Measurements from ENCODE around the gene MARK2.
A peak's percentile ranks its signal among the peaks of the same experiment; 100 is the strongest.
"Not testable (repeated sequence)": the region's sequence is repeated elsewhere in the genome, so short reads cannot be mapped to it uniquely, and the experiment has no call there.

The MARK2 gene

GRCh38 chr11:63838678-63839507 is at the start of gene MARK2:
TSS of gene MARK2 (plus strand) at chr11:63839110. CDS start at chr11:63839507, 397 bp downstream.
- peak; percentile 99 to 100 for DNase-seq

GRCh38 chr11:63791495-63792167 is 47.3 kb upstream of the MARK2 start:
- no peak for DNase-seq

GRCh38 chr11:63793161-63793560 is 45.7 kb upstream of the MARK2 start:
- no peak for DNase-seq

- no peak for DNase-seq
These were observed 43.8 kb upstream of the MARK2 start for GRCh38 chr11:63795066-63795465.

GRCh38 chr11:63800921-63801320 is 38.0 kb upstream of the MARK2 start:
- no peak for DNase-seq

- DNase-seq, result peak in 1 of 2 experiments; percentile 21
These were observed 36.1 kb upstream of the MARK2 start for GRCh38 chr11:63802637-63803414.

- peak; percentile 72 to 76 for DNase-seq
These were observed 34.7 kb upstream of the MARK2 start for GRCh38 chr11:63804259-63804658.

GRCh38 chr11:63805844-63806415 is 33.0 kb upstream of the MARK2 start:
- no peak for DNase-seq

GRCh38 chr11:63810383-63810782 is 28.5 kb upstream of the MARK2 start:
- not testable (repeated sequence) for DNase-seq

GRCh38 chr11:63811522-63811921 is 27.4 kb upstream of the MARK2 start:
- no peak for DNase-seq

GRCh38 chr11:63813035-63813562 is 25.8 kb upstream of the MARK2 start, which contains the start of gene SPINDOC:
TSS of gene SPINDOC (plus strand) at chr11:63813456. CDS start at chr11:63813687, 231 bp downstream.
- DNase-seq, result peak; percentile 37 to 93

GRCh38 chr11:63813563-63814382 is 25.1 kb upstream of the MARK2 start:
- DNase-seq, result peak; percentile 36 to 82

GRCh38 chr11:63814383-63814736 is 24.6 kb upstream of the MARK2 start:
- peak; percentile 89 to 94 for DNase-seq

- DNase-seq, result no peak
These were observed 22.7 kb upstream of the MARK2 start for GRCh38 chr11:63816166-63816565.

- DNase-seq, result no peak
These were observed 22.2 kb upstream of the MARK2 start for GRCh38 chr11:63816732-63817131.

GRCh38 chr11:63817758-63818498 is 21.0 kb upstream of the MARK2 start:
- no peak for DNase-seq

- no peak for DNase-seq
These were observed 20.3 kb upstream of the MARK2 start for GRCh38 chr11:63818609-63819008.

- DNase-seq, result no peak
These were observed 17.5 kb upstream of the MARK2 start for GRCh38 chr11:63821411-63821810.

- DNase-seq, result no peak
These were observed 12.3 kb upstream of the MARK2 start for GRCh38 chr11:63826471-63827190.

GRCh38 chr11:63829823-63830489 is 9.0 kb upstream of the MARK2 start:
- peak in 1 of 2 experiments; percentile 52 for DNase-seq

All from NCI-H526 (cell line).